A673 (cell line): ENCODE measurements around the gene LARGE1. TPM values are rescaled to one million over a fixed set of nuclear protein-coding genes. Genes with fewer than 3 reads are reported as not detected.

Source experiments
- BruUV-seq: library from RNA; stranded (reverse); fragments of 400-500 nt; replicated peaks from 2 replicates; lab custom pipeline; 2021; lab: Mats Ljungman, UMichigan
- CTCF ChIA-PET: fragments of 300-600 bp; sonication (Branson Sonifier 250); formaldehyde crosslinking; loops from one replicate; lab custom pipeline; 2022; ENCODE audit warnings: antibody characterized with exemption; lab: Charles Lee
- POLR2A ChIA-PET: fragments of 300-600 bp; sonication (Branson Sonifier 250); formaldehyde crosslinking; loops from one replicate; lab custom pipeline; 2022; ENCODE audit warnings: antibody characterized with exemption; ENCODE audit not compliant: low non-redundant PET; lab: Charles Lee
- DNase-seq: peaks from one replicate; pipeline ENCODE4 v3.0.0-alpha.2; 2015; ENCODE audit warnings: low spot score
- H3K27ac ChIP-seq: fragments of 200-600 bp; sonication (generic); 2 replicates; pipeline ENCODE4 v1.5.1; 2016; ENCODE audit warnings: mixed run types, low read depth, mild to moderate bottlenecking, mixed read lengths, antibody characterized with exemption, low read length; ENCODE audit not compliant: poor library complexity, severe bottlenecking
- H3K27me3 ChIP-seq: fragments of 200-600 bp; sonication (generic); replicated peaks from 2 replicates; pipeline ENCODE4 v1.6.1; 2017; ENCODE audit warnings: mixed run types, low read depth, mild to moderate bottlenecking, mixed read lengths, antibody characterized with exemption, low read length; ENCODE audit not compliant: insufficient read depth, poor library complexity
- H3K36me3 ChIP-seq: fragments of 200-600 bp; sonication (generic); 2 replicates; pipeline ENCODE4 v1.6.1; 2016; ENCODE audit warnings: mixed run types, mild to moderate bottlenecking, mixed read lengths, antibody characterized with exemption, low read length; ENCODE audit not compliant: insufficient read depth, poor library complexity, severe bottlenecking
- H3K4me1 ChIP-seq: fragments of 200-600 bp; sonication (generic); 2 replicates; pipeline ENCODE4 v1.6.1; 2017; ENCODE audit warnings: mixed run types, mild to moderate bottlenecking, mixed read lengths, antibody characterized with exemption, low read length; ENCODE audit not compliant: insufficient read depth, poor library complexity, severe bottlenecking
- H3K4me3 ChIP-seq: fragments of 200-600 bp; sonication (generic); 2 replicates; pipeline ENCODE4 v1.5.1; 2016; ENCODE audit warnings: low read depth, mixed run types, mild to moderate bottlenecking, mixed read lengths, low read length; ENCODE audit not compliant: poor library complexity, severe bottlenecking
- H3K9me3 ChIP-seq: fragments of 200-600 bp; sonication (generic); 2 replicates; pipeline ENCODE4 v1.6.1; 2016; ENCODE audit warnings: mixed run types, low read depth, mild to moderate bottlenecking, mixed read lengths, antibody characterized with exemption, low read length; ENCODE audit not compliant: poor library complexity, severe bottlenecking
- CTCF ChIP-seq: fragments of 300-800, 200-600 bp; sonication (generic); conservative IDR thresholded peaks from 2 replicates; pipeline ENCODE4 v1.5.1; 2017; ENCODE audit warnings: low read depth, mild to moderate bottlenecking, antibody characterized with exemption, low read length, moderate library complexity, mixed read lengths
- EZH2 ChIP-seq: fragments of 200-600 bp; sonication (generic); IDR thresholded peaks from 2 replicates; pipeline ENCODE4 v1.6.1; 2017; ENCODE audit warnings: borderline replicate concordance, low read depth, mild to moderate bottlenecking, mixed read lengths, antibody characterized with exemption, low read length; ENCODE audit not compliant: poor library complexity, severe bottlenecking
- intact Hi-C: fragments of 100-400 bp; cut with micrococcal nuclease; formaldehyde crosslinking; loops from one replicate; pipeline ENCODE4 v1.10.0; 2022; ENCODE audit not compliant: unreplicated experiment
- total RNA-seq: library from RNA; stranded (reverse); gene quantifications from 2 replicates; pipeline ENCODE4 v1.2.3, GENCODE V29; 2021

Gene LARGE1
- total RNA-seq, 1 experiment from 2014 or later: not detected

- no peaks in the 10 kb centered on the region for H3K4me1 ChIP-seq
- peaks cover 21% of the 10 kb centered on the region for H3K9me3 ChIP-seq
- DNase-seq: no peak
- BruUV-seq: no TSS peak
- no peaks in the 10 kb centered on the region for H3K36me3 ChIP-seq
- no peak overlapping the region for H3K4me3 ChIP-seq
- H3K27ac ChIP-seq: no peak overlapping the region
- ChIA-PET POLR2A (no interaction called here), CTCF (no interaction called here)
- intact Hi-C loops: no loop called here
- H3K27me3 ChIP-seq: no peaks in the 10 kb centered on the region
- no peak for TF ChIP-seq EZH2
Observed at GRCh38 chr22:33418484-33418883, 501.8 kb downstream of the LARGE1 start.

GRCh38 chr22:33415401-33415800 lies 504.9 kb downstream of the LARGE1 start:
- BruUV-seq: no TSS peak
- no peaks in the 10 kb centered on the region for H3K4me1 ChIP-seq
- POLR2A ChIA-PET: no interaction called here

GRCh38 chr22:33409079-33409478 lies 511.2 kb downstream of the LARGE1 start:
- H3K4me1 ChIP-seq: no peaks in the 10 kb centered on the region
- peaks cover 5% of the 10 kb centered on the region for H3K9me3 ChIP-seq
- H3K27ac ChIP-seq: no peak overlapping the region
- no peak for DNase-seq
- intact Hi-C loops: no loop called here
- no peak overlapping the region for H3K4me3 ChIP-seq
- no peaks in the 10 kb centered on the region for H3K36me3 ChIP-seq
- no peak for TF ChIP-seq EZH2
- no peak for TF ChIP-seq CTCF
- no TSS peak for BruUV-seq
- H3K27me3 ChIP-seq: no peaks in the 10 kb centered on the region
- CTCF ChIA-PET: no interaction called here
- POLR2A ChIA-PET: no interaction called here

More at GRCh38 chr22:33415401-33415800, 504.9 kb downstream of the LARGE1 start:
- TF ChIP-seq EZH2 (no peak), CTCF (no peak)
- H3K27me3 ChIP-seq: no peaks in the 10 kb centered on the region
- CTCF ChIA-PET: no interaction called here
- intact Hi-C loops: no loop called here
- H3K4me3 ChIP-seq: no peak overlapping the region
- no peak for DNase-seq
- peaks cover 17% of the 10 kb centered on the region for H3K9me3 ChIP-seq
- no peaks in the 10 kb centered on the region for H3K36me3 ChIP-seq
- H3K27ac ChIP-seq: no peak overlapping the region

- Histone ChIP-seq H3K27me3 (no peaks in the 10 kb centered on the region), H3K9me3 (peaks cover 6% of the 10 kb centered on the region), H3K36me3 (no peaks in the 10 kb centered on the region), H3K4me3 (no peak overlapping the region), H3K4me1 (no peaks in the 10 kb centered on the region), H3K27ac (no peak overlapping the region)
- intact Hi-C loops: no loop called here
- no peak for DNase-seq
- TF ChIP-seq CTCF (no peak), EZH2 (no peak)
- ChIA-PET POLR2A (no interaction called here), CTCF (no interaction called here)
- BruUV-seq: no TSS peak
Observed at GRCh38 chr22:33405194-33405593, 515.1 kb downstream of the LARGE1 start.
